ENCODE results near the gene SLC22A5.

The SLC22A5 gene

GRCh38 chr5:132385326-132386105 is 16.0 kb downstream of the SLC22A5 start:
- peaks cover 11% of the 10 kb centered on the region for H3K36me3 Mint-ChIP-seq (ENCODE audit: low read depth)
- peak overlapping the region in 1 of 3 experiments; percentile 20 for H3K4me3 Mint-ChIP-seq
- H3K27ac Mint-ChIP-seq = peak overlapping the region; percentile 94 to 99 (median 98)
- H3K9me3 Mint-ChIP-seq = no peaks in the 10 kb centered on the region
- H3K4me1 Mint-ChIP-seq = peaks cover 47% of the 10 kb centered on the region
- peak; percentile 55 to 77 (median 73) for TF ChIP-seq CTCF (IDR thresholded peaks at IDR 0.05; ENCODE audit: unreplicated experiment in 3 of 3)
- H3K27me3 Mint-ChIP-seq (ENCODE audit: low read depth) = peaks cover 3% of the 10 kb centered on the region

DNA sequence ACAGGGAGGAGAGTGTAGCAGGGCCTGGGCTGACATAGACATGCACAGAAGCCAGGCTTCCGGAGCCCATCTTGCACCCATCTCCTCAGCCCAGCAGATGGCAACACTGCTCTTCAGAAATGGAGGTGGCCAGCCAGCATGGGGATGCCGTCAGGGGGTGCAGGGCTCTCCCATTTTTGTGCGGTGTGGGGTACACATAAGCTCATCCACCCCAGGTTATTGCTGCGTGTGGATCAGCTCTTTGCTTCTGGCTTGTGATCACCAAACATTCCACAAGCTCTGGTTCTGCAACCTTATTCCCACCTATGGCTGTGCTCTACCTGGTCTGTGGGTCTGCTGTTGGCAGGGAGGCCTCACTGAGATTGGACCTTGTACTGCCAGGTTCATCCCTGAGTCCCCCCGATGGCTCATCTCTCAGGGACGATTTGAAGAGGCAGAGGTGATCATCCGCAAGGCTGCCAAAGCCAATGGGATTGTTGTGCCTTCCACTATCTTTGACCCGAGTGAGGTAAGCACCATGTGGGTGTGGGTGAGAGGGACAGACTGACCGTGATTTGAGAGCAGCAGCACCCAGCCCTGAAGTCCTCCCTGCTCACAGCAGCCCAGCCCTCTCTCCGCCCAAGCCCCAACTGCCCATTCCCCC is 17.3 kb downstream of the SLC22A5 start:
- H3K27me3 Mint-ChIP-seq (ENCODE audit: low read depth) = peaks cover 3% of the 10 kb centered on the region
- peaks cover 12% of the 10 kb centered on the region for H3K36me3 Mint-ChIP-seq (ENCODE audit: low read depth)
- peak; percentile 64 to 81 (median 72) for TF ChIP-seq CTCF (IDR thresholded peaks at IDR 0.05; ENCODE audit: unreplicated experiment in 3 of 3)
- H3K4me3 Mint-ChIP-seq = no peak overlapping the region
- H3K9me3 Mint-ChIP-seq = no peaks in the 10 kb centered on the region
- H3K27ac Mint-ChIP-seq = peak overlapping the region; percentile 97 to 99 (median 98)
- H3K4me1 Mint-ChIP-seq = peaks cover 57% of the 10 kb centered on the region

DNA sequence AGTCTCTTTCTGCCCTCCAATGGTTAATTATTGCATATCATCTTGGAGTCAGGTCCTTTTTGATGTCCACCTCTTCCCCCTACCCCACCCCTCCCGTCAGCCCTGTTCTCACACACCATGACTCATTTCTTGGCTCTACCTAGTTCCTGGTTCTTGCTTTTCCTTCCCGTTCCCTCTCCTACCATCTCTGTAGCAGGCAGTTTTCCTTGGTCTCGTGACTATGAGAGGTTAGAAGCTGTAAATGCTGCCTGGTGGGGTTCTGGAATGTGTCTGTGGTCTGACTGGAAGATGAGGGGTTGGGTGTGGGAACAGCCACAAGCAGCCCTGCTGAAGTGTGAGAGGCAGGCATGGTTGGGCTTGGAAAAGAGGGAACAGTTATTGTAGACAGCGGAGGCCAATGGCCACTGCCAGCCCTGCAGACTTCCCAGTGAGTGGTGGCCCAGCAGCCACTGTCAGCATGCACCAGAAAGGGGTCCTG is 18.2 kb downstream of the SLC22A5 start:
- H3K27ac Mint-ChIP-seq = peak overlapping the region; percentile 97 to 99 (median 98)

DNA sequence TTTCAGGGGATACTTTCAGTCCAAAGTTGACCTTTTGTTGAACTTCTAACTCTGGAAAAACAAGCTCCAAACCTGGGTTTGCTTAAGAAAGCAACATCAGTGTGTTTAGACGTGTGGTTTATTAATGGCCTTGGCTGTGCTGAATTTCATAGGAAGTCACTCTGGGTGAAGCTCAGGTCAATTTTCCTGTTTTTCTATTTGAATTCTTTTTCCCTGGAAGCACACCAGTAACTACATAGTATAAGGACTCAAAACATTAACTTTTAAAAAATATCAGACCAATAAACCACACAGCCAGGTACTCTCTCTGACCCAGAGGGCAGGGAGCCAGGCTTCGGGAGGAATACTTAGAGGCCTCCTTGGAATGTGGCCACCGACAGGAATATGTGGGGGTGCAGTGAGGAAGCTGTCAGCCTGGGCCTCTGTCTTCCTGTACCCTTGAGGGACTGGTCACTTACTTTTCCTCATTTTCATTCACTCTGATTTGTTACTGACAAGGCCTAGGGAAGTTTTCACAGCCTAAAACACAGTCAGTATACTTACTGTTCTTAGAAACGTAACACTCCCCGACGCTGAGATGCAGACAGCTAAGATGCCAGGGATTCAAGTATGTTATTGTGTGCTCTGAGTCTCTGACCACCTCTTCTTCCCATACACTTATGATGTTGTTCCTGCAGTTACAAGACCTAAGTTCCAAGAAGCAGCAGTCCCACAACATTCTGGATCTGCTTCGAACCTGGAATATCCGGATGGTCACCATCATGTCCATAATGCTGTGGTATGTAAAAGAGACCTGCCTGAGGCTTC is 18.9 kb downstream of the SLC22A5 start:
- Mint-ChIP-seq H3K9me3 (no peaks in the 10 kb centered on the region), H3K27me3 (ENCODE audit: low read depth) (peaks cover 3% of the 10 kb centered on the region), H3K4me1 (peaks cover 57% of the 10 kb centered on the region), H3K36me3 (ENCODE audit: low read depth) (peaks cover 19% of the 10 kb centered on the region), H3K27ac (peak overlapping the region; percentile 97 to 99 (median 98)), H3K4me3 (peak overlapping the region in 2 of 3 experiments; percentile 41 to 55)
- no peak for TF ChIP-seq CTCF (IDR thresholded peaks at IDR 0.05; ENCODE audit: unreplicated experiment in 3 of 3)

More for the DNA sequence above, 18.2 kb downstream of the SLC22A5 start:
- peaks cover 57% of the 10 kb centered on the region for H3K4me1 Mint-ChIP-seq
- peak overlapping the region; percentile 12 to 29 (median 18) for H3K4me3 Mint-ChIP-seq
- no peaks in the 10 kb centered on the region for H3K9me3 Mint-ChIP-seq
- TF ChIP-seq CTCF (IDR thresholded peaks at IDR 0.05; ENCODE audit: unreplicated experiment in 3 of 3) = no peak
- H3K36me3 Mint-ChIP-seq (ENCODE audit: low read depth) = peaks cover 17% of the 10 kb centered on the region
- peaks cover 3% of the 10 kb centered on the region for H3K27me3 Mint-ChIP-seq (ENCODE audit: low read depth)

- Mint-ChIP-seq H3K36me3 (ENCODE audit: low read depth) (peaks cover 24% of the 10 kb centered on the region), H3K4me1 (peaks cover 57% of the 10 kb centered on the region), H3K4me3 (no peak overlapping the region), H3K27me3 (ENCODE audit: low read depth) (peaks cover 3% of the 10 kb centered on the region), H3K27ac (peak overlapping the region; percentile 97 to 99 (median 98)), H3K9me3 (no peaks in the 10 kb centered on the region)
- TF ChIP-seq CTCF (IDR thresholded peaks at IDR 0.05; ENCODE audit: unreplicated experiment in 3 of 3) = no peak
Measured at GRCh38 chr5:132389051-132389331, 19.5 kb downstream of the SLC22A5 start.

All from nephron (organoid).